ENCODE results near the gene ADCK1.
"Not testable (repeated sequence)": the region's sequence is repeated elsewhere in the genome, so short reads cannot be mapped to it uniquely, and the experiment has no call there.

Gene ADCK1

GRCh38 chr14:77923131-77923936, 123.4 kb downstream of the ADCK1 start:
- no peaks in the 10 kb centered on the region for H3K27me3 ChIP-seq (ENCODE audit: control insufficient read depth in 2 of 2, insufficient read depth in 2 of 2, low read length in 2 of 2)
- H3K9ac ChIP-seq (ENCODE audit: low read depth in 1 of 2, low read length in 2 of 2) = no peak overlapping the region

GRCh38 chr14:77924141-77924948, 124.4 kb downstream of the ADCK1 start:
- Histone ChIP-seq H3K36me3 (ENCODE audit: control insufficient read depth in 2 of 2, insufficient read depth in 2 of 2, low read length in 2 of 2) (peaks cover 2 to 4% of the 10 kb centered on the region in 2 donors), H3K27me3 (ENCODE audit: control insufficient read depth in 2 of 2, insufficient read depth in 2 of 2, low read length in 2 of 2) (no peaks in the 10 kb centered on the region), H3K9ac (ENCODE audit: low read depth in 1 of 2, low read length in 2 of 2) (no peak overlapping the region), H3K27ac (ENCODE audit: low read depth in 2 of 2, low read length in 2 of 2) (no peak overlapping the region), H3K4me3 (ENCODE audit: low read length in 2 of 2) (no peak overlapping the region), H3K4me1 (ENCODE audit: control insufficient read depth in 2 of 2, insufficient read depth in 2 of 2, low read length in 2 of 2) (no peaks in the 10 kb centered on the region), H3K9me3 (ENCODE audit: control insufficient read depth in 2 of 2, low read length in 2 of 2) (no peaks in the 10 kb centered on the region)

More at GRCh38 chr14:77923131-77923936, 123.4 kb downstream of the ADCK1 start:
- peaks cover 2 to 4% of the 10 kb centered on the region in 2 donors for H3K36me3 ChIP-seq (ENCODE audit: control insufficient read depth in 2 of 2, insufficient read depth in 2 of 2, low read length in 2 of 2)
- H3K4me3 ChIP-seq (ENCODE audit: low read length in 2 of 2) = no peak overlapping the region
- no peaks in the 10 kb centered on the region for H3K4me1 ChIP-seq (ENCODE audit: control insufficient read depth in 2 of 2, insufficient read depth in 2 of 2, low read length in 2 of 2)
- no peak overlapping the region for H3K27ac ChIP-seq (ENCODE audit: low read depth in 2 of 2, low read length in 2 of 2)
- H3K9me3 ChIP-seq (ENCODE audit: control insufficient read depth in 2 of 2, low read length in 2 of 2) = no peaks in the 10 kb centered on the region

GRCh38 chr14:77926942-77927341, 127.0 kb downstream of the ADCK1 start:
- Histone ChIP-seq H3K27me3 (ENCODE audit: control insufficient read depth in 2 of 2, insufficient read depth in 2 of 2, low read length in 2 of 2) (no peaks in the 10 kb centered on the region), H3K9ac (ENCODE audit: low read depth in 1 of 2, low read length in 2 of 2) (no peak overlapping the region), H3K4me3 (ENCODE audit: low read length in 2 of 2) (no peak overlapping the region), H3K9me3 (ENCODE audit: control insufficient read depth in 2 of 2, low read length in 2 of 2) (no peaks in the 10 kb centered on the region), H3K36me3 (ENCODE audit: control insufficient read depth in 2 of 2, insufficient read depth in 2 of 2, low read length in 2 of 2) (peaks cover 2 to 4% of the 10 kb centered on the region in 2 donors), H3K4me1 (ENCODE audit: control insufficient read depth in 2 of 2, insufficient read depth in 2 of 2, low read length in 2 of 2) (no peaks in the 10 kb centered on the region), H3K27ac (ENCODE audit: low read depth in 2 of 2, low read length in 2 of 2) (no peak overlapping the region)

GRCh38 chr14:77931441-77931840, 131.5 kb downstream of the ADCK1 start:
- H3K27me3 ChIP-seq (ENCODE audit: control insufficient read depth in 2 of 2, insufficient read depth in 2 of 2, low read length in 2 of 2) = no peaks in the 10 kb centered on the region
- no peak overlapping the region for H3K4me3 ChIP-seq (ENCODE audit: low read length in 2 of 2)
- peaks cover 17 to 25% of the 10 kb centered on the region in 2 donors for H3K36me3 ChIP-seq (ENCODE audit: control insufficient read depth in 2 of 2, insufficient read depth in 2 of 2, low read length in 2 of 2)
- H3K9ac ChIP-seq (ENCODE audit: low read depth in 1 of 2, low read length in 2 of 2) = no peak overlapping the region
- H3K9me3 ChIP-seq (ENCODE audit: control insufficient read depth in 2 of 2, low read length in 2 of 2) = peaks cover 0 to 9% of the 10 kb centered on the region in 2 donors
- no peaks in the 10 kb centered on the region for H3K4me1 ChIP-seq (ENCODE audit: control insufficient read depth in 2 of 2, insufficient read depth in 2 of 2, low read length in 2 of 2)
- no peak overlapping the region for H3K27ac ChIP-seq (ENCODE audit: low read depth in 2 of 2, low read length in 2 of 2)

- H3K4me3 ChIP-seq (ENCODE audit: low read length in 2 of 2) = no peak overlapping the region
- peaks cover 13 to 23% of the 10 kb centered on the region in 2 donors for H3K36me3 ChIP-seq (ENCODE audit: control insufficient read depth in 2 of 2, insufficient read depth in 2 of 2, low read length in 2 of 2)
- peaks cover 0 to 9% of the 10 kb centered on the region in 2 donors for H3K9me3 ChIP-seq (ENCODE audit: control insufficient read depth in 2 of 2, low read length in 2 of 2)
- no peak overlapping the region for H3K9ac ChIP-seq (ENCODE audit: low read depth in 1 of 2, low read length in 2 of 2)
- H3K27ac ChIP-seq (ENCODE audit: low read depth in 2 of 2, low read length in 2 of 2) = no peak overlapping the region
- no peaks in the 10 kb centered on the region for H3K4me1 ChIP-seq (ENCODE audit: control insufficient read depth in 2 of 2, insufficient read depth in 2 of 2, low read length in 2 of 2)
- H3K27me3 ChIP-seq (ENCODE audit: control insufficient read depth in 2 of 2, insufficient read depth in 2 of 2, low read length in 2 of 2) = no peaks in the 10 kb centered on the region
These were observed 136.3 kb downstream of the ADCK1 start for GRCh38 chr14:77936138-77936639.

- peaks cover 0 to 2% of the 10 kb centered on the region in 2 donors for H3K9me3 ChIP-seq (ENCODE audit: control insufficient read depth in 2 of 2, low read length in 2 of 2)
- H3K27ac ChIP-seq (ENCODE audit: low read depth in 2 of 2, low read length in 2 of 2) = no peak overlapping the region
- H3K4me1 ChIP-seq (ENCODE audit: control insufficient read depth in 2 of 2, insufficient read depth in 2 of 2, low read length in 2 of 2) = no peaks in the 10 kb centered on the region
- no peak overlapping the region for H3K9ac ChIP-seq (ENCODE audit: low read depth in 1 of 2, low read length in 2 of 2)
- H3K4me3 ChIP-seq (ENCODE audit: low read length in 2 of 2) = no peak overlapping the region
- H3K27me3 ChIP-seq (ENCODE audit: control insufficient read depth in 2 of 2, insufficient read depth in 2 of 2, low read length in 2 of 2) = no peaks in the 10 kb centered on the region
- no peaks in the 10 kb centered on the region for H3K36me3 ChIP-seq (ENCODE audit: control insufficient read depth in 2 of 2, insufficient read depth in 2 of 2, low read length in 2 of 2)
These were observed 147.5 kb downstream of the ADCK1 start for GRCh38 chr14:77947372-77947771.

GRCh38 chr14:77950371-77951063, 150.6 kb downstream of the ADCK1 start:
- no peaks in the 10 kb centered on the region for H3K36me3 ChIP-seq (ENCODE audit: control insufficient read depth in 2 of 2, insufficient read depth in 2 of 2, low read length in 2 of 2)
- no peak overlapping the region for H3K9ac ChIP-seq (ENCODE audit: low read depth in 1 of 2, low read length in 2 of 2)
- H3K27me3 ChIP-seq (ENCODE audit: control insufficient read depth in 2 of 2, insufficient read depth in 2 of 2, low read length in 2 of 2) = no peaks in the 10 kb centered on the region
- no peak overlapping the region for H3K4me3 ChIP-seq (ENCODE audit: low read length in 2 of 2)
- peaks cover 0 to 2% of the 10 kb centered on the region in 2 donors for H3K9me3 ChIP-seq (ENCODE audit: control insufficient read depth in 2 of 2, low read length in 2 of 2)
- H3K27ac ChIP-seq (ENCODE audit: low read depth in 2 of 2, low read length in 2 of 2) = no peak overlapping the region
- no peaks in the 10 kb centered on the region for H3K4me1 ChIP-seq (ENCODE audit: control insufficient read depth in 2 of 2, insufficient read depth in 2 of 2, low read length in 2 of 2)

GRCh38 chr14:77955816-77956484, 156.0 kb downstream of the ADCK1 start:
- Histone ChIP-seq H3K27me3 (ENCODE audit: control insufficient read depth in 2 of 2, insufficient read depth in 2 of 2, low read length in 2 of 2) (no peaks in the 10 kb centered on the region), H3K4me1 (ENCODE audit: control insufficient read depth in 2 of 2, insufficient read depth in 2 of 2, low read length in 2 of 2) (no peaks in the 10 kb centered on the region), H3K9ac (ENCODE audit: low read depth in 1 of 2, low read length in 2 of 2) (no peak overlapping the region), H3K27ac (ENCODE audit: low read depth in 2 of 2, low read length in 2 of 2) (no peak overlapping the region), H3K4me3 (ENCODE audit: low read length in 2 of 2) (no peak overlapping the region), H3K9me3 (ENCODE audit: control insufficient read depth in 2 of 2, low read length in 2 of 2) (no peaks in the 10 kb centered on the region), H3K36me3 (ENCODE audit: control insufficient read depth in 2 of 2, insufficient read depth in 2 of 2, low read length in 2 of 2) (no peaks in the 10 kb centered on the region)

- H3K9me3 ChIP-seq (ENCODE audit: control insufficient read depth in 2 of 2, low read length in 2 of 2); H3K4me1 ChIP-seq (ENCODE audit: control insufficient read depth in 2 of 2, insufficient read depth in 2 of 2, low read length in 2 of 2); H3K4me3 ChIP-seq (ENCODE audit: low read length in 2 of 2); H3K36me3 ChIP-seq (ENCODE audit: control insufficient read depth in 2 of 2, insufficient read depth in 2 of 2, low read length in 2 of 2); H3K27me3 ChIP-seq (ENCODE audit: control insufficient read depth in 2 of 2, insufficient read depth in 2 of 2, low read length in 2 of 2); H3K27ac ChIP-seq (ENCODE audit: low read depth in 2 of 2, low read length in 2 of 2); H3K9ac ChIP-seq (ENCODE audit: low read depth in 1 of 2, low read length in 2 of 2): not testable (repeated sequence)
These were observed 159.8 kb downstream of the ADCK1 start for GRCh38 chr14:77959686-77960085.
